HUES48 (cell line): ENCODE results near the gene PSAPL1.

Source experiments
- H3K27ac ChIP-seq: one replicate; pipeline ENCODE4 v1.7.0; 2013; ENCODE audit warnings: low read depth, low read length, inconsistent platforms
- H3K27me3 ChIP-seq: 2 replicates; pipeline ENCODE4 v1.6.1; 2013; ENCODE audit warnings: mild to moderate bottlenecking, low read length; ENCODE audit not compliant: control insufficient read depth, insufficient read depth
- H3K36me3 ChIP-seq: 2 replicates; pipeline ENCODE4 v1.6.1; 2013; ENCODE audit warnings: low read length; ENCODE audit not compliant: control insufficient read depth, insufficient read depth
- H3K4me1 ChIP-seq: 2 replicates; pipeline ENCODE4 v1.6.1; 2013; ENCODE audit warnings: mild to moderate bottlenecking, low read length; ENCODE audit not compliant: control insufficient read depth, insufficient read depth
- H3K4me3 ChIP-seq: 2 replicates; pipeline ENCODE4 v1.5.1; 2013; ENCODE audit warnings: mild to moderate bottlenecking, low read depth, low read length
- H3K9ac ChIP-seq: 2 replicates; pipeline ENCODE4 v1.6.1; 2013; ENCODE audit warnings: mild to moderate bottlenecking, low read depth, low read length, moderate library complexity
- H3K9me3 ChIP-seq: 2 replicates; pipeline ENCODE4 v1.6.1; 2013; ENCODE audit warnings: low read length; ENCODE audit not compliant: control insufficient read depth, insufficient read depth

The PSAPL1 gene

DNA sequence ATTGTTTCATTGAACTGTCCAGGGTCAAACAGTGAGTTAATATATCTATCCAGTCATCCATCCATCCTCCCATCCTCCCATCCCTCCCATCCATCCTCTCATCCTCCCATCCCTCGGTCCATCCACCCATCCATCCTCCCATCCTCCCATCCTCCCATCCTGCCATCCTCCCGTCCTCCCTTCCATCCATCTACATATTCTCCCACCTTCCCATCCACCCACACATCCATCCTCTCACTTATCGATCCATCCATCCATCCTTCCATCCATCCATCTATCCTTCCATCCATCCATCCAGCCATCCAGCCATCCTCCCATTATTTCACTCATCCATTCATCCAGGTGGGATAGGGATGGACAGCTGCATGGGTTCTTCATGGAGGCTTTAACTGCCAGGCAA lies 35.4 kb upstream of the PSAPL1 start:
- no peak overlapping the region for H3K27ac ChIP-seq
- H3K36me3 ChIP-seq, result no peaks in the 10 kb centered on the region
- H3K27me3 ChIP-seq, result no peaks in the 10 kb centered on the region
- H3K4me1 ChIP-seq, result peaks cover 8% of the 10 kb centered on the region; the same call in 1 of the 2 replicates
- H3K9ac ChIP-seq, result no peak overlapping the region
- H3K9me3 ChIP-seq, result no peaks in the 10 kb centered on the region
- H3K4me3 ChIP-seq, result no peak overlapping the region

DNA sequence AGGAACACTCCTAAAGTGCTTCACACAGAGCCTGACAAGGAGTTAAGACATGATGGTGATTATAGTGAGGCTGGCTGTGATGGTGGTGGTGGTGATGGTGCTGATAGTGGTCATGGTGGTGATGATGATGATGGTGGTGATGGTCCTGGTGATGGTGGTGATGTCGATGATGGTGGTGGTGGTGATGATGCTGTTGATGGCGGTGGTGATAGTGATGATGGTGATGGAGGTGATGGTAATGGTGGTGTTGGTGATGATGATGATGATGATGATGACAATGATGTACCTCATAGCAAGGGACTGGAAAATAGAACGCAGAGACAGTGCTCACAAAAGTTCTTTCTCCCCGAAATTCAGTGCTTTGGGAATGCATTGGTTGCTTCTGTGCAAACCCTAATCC lies 34.3 kb upstream of the PSAPL1 start:
- Histone ChIP-seq H3K9ac (no peak overlapping the region), H3K36me3 (no peaks in the 10 kb centered on the region), H3K4me1 (peaks cover 12% of the 10 kb centered on the region; the same call in 1 of the 2 replicates), H3K27me3 (no peaks in the 10 kb centered on the region), H3K27ac (no peak overlapping the region), H3K4me3 (no peak overlapping the region), H3K9me3 (no peaks in the 10 kb centered on the region)

DNA sequence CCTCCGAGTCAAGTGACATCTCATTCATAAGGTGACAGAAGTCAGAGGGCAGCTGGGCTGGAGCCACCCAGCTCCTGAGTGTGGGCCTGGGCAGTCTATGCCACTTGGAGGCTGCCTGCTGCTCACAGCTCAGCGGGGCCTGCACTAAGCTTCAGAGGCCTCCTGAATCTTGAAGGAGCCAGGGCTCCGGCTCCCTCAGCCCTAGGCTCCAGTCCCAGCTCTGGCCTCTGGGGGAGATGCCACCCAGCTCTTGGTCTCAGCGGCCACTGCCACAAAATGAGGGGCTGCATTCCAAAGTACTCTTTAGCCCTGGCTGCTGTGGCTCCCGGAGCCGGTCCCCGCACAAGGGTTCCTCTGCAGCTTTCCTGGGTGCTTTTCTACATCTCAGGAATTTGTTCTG lies 32.7 kb upstream of the PSAPL1 start:
- Histone ChIP-seq H3K4me1 (peaks cover 15% of the 10 kb centered on the region), H3K9ac (no peak overlapping the region), H3K4me3 (no peak overlapping the region), H3K27ac (no peak overlapping the region), H3K9me3 (no peaks in the 10 kb centered on the region), H3K27me3 (no peaks in the 10 kb centered on the region), H3K36me3 (no peaks in the 10 kb centered on the region)

DNA sequence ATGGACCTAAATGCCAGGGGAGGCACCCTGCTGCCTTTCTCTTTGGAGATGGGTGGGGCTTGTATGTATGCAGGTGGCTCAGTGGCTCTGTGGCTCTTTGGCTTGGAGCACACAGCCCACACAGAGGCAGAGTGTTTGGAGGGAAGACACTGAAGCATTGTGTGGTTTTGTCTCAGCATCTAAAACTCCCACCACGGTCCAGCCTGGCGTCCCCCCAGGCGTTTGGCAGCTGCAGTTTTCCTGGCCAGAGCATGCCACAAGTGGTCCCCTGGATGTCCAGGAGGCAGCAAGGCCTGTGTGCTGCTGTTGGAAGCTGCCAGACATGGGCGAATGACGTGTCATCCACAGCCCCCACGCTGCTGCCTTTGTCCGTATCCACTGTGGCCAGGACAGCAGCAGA lies 32.2 kb upstream of the PSAPL1 start:
- no peaks in the 10 kb centered on the region for H3K27me3 ChIP-seq
- H3K36me3 ChIP-seq, result no peaks in the 10 kb centered on the region
- H3K27ac ChIP-seq, result no peak overlapping the region
- H3K4me3 ChIP-seq, result no peak overlapping the region
- no peaks in the 10 kb centered on the region for H3K9me3 ChIP-seq
- H3K9ac ChIP-seq, result no peak overlapping the region
- peaks cover 16% of the 10 kb centered on the region for H3K4me1 ChIP-seq

DNA sequence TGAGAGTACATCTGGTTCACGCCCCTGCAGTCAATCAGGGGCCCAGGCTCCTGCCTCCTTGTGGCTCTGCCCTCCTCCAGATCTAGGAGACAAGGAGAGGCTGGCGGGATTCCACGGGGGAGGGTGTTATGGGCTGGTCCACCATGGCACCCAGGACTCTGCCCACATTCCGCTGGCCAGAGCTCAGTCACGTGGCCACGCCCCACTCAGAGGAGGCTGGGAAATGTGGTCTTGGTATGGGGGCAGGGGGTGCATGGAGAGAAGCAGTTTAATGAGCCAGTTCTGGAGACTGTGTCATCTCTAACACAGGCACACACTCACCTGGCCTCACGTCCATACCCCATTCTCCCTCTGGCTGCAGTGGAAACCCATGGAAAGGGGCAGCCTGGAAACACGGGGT lies 31.5 kb upstream of the PSAPL1 start:
- no peaks in the 10 kb centered on the region for H3K9me3 ChIP-seq
- no peak overlapping the region for H3K9ac ChIP-seq
- H3K36me3 ChIP-seq, result no peaks in the 10 kb centered on the region
- H3K27me3 ChIP-seq, result no peaks in the 10 kb centered on the region
- no peak overlapping the region for H3K27ac ChIP-seq
- H3K4me3 ChIP-seq, result no peak overlapping the region
- peaks cover 23% of the 10 kb centered on the region for H3K4me1 ChIP-seq

DNA sequence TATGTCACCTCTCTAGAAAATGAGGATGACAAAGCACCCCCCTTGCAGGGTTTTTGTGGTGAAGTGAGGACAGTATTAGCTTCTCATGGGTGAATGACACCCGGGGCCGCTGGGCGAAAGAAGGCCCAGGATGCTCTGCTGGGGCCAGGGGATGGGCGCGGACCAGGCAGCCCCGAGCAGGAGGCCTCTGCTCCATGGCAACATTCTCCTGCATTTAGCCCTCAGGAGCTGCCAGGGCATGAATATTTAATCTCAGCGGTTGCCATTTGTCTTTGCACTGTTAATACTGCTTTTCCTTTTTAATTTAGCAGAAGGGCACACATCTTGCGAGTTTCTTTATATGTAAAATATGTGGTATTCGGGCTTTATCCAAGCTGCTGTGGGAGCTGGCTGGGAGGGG lies 30.3 kb upstream of the PSAPL1 start:
- Histone ChIP-seq H3K4me1 (peaks cover 23% of the 10 kb centered on the region), H3K9ac (no peak overlapping the region), H3K9me3 (no peaks in the 10 kb centered on the region), H3K27me3 (no peaks in the 10 kb centered on the region), H3K36me3 (no peaks in the 10 kb centered on the region), H3K27ac (no peak overlapping the region), H3K4me3 (no peak overlapping the region)

DNA sequence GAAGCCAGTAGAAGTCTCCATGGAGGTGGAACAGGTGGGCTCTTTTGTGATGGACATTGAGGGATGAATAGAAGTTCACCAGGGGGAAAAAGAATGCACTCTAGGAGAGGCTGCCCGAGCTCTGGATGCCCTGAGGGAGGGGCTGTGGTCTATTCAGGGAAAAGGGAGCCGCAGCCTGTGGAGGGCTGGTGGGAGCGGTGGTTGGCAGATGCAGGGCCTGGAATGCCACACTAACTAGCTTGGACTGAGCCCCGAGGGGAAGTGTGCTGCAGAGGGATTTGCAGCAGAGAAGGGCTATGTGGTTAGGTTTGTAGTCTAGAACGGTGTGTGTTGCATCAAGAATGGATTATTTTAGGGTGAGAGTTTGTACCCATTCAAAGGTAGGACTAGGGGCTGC lies 29.5 kb upstream of the PSAPL1 start:
- Histone ChIP-seq H3K4me1 (peaks cover 23% of the 10 kb centered on the region), H3K36me3 (no peaks in the 10 kb centered on the region), H3K27ac (no peak overlapping the region)

DNA sequence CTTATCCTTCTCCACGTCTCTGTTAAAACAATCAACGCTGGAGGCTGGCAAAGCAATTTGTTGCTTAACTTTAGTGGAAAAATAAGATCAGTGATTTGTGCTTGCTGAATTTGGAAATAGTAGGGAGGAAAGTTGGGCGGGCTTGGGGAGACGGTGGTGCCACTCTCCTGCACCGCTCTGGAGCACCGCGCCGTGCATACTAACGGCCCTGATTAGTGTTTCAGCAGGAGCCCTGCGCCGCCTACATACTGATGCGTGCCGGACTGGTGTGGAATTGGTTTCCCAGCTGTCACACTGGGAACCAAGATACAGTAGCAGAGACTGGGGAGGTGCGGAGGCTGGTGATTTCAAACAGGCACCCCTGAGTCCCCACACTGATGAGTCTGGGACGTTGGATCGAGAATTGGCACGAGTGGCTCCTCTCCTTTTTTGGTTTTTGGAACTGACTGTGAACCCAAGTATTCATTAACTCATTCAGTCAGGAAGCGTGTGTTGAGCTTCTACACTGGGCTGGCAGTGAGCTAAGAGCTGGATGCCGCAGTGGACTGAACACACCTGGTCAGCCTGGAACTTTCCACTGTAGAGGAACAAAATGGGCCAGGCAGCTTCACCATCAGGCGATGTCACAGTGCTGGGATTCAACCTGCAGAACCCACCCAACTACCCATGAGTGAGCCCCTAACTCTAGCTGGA lies 29.0 kb upstream of the PSAPL1 start:
- no peaks in the 10 kb centered on the region for H3K36me3 ChIP-seq
- H3K9ac ChIP-seq, result no peak overlapping the region
- no peaks in the 10 kb centered on the region for H3K27me3 ChIP-seq
- no peaks in the 10 kb centered on the region for H3K9me3 ChIP-seq
- no peak overlapping the region for H3K27ac ChIP-seq
- no peak overlapping the region for H3K4me3 ChIP-seq
- peaks cover 23% of the 10 kb centered on the region for H3K4me1 ChIP-seq

More for the DNA sequence above, 29.5 kb upstream of the PSAPL1 start:
- H3K9ac ChIP-seq, result no peak overlapping the region
- H3K4me3 ChIP-seq, result no peak overlapping the region
- H3K9me3 ChIP-seq, result no peaks in the 10 kb centered on the region
- no peaks in the 10 kb centered on the region for H3K27me3 ChIP-seq

DNA sequence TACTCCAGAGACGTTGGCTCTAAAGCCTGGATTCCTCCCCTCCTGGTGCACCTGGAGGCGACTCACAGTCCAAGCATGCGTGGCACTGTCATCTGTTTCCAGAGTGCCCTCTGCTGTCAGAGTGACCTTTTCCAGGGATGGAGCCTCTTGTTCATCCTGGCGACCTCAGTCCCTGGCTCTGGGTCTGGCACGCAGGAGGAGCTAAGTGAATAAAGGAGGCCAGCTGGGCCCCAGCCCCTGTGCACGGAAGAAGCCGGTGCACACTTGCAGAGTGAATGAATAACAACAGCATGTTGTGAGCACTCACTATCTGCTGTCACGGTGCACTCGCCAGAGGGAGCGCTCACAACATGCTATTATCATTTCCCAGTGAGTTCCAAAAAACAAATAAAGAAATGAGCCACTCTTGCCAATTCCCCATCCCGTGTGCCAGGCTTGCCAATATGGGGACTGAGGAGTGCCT lies 27.8 kb upstream of the PSAPL1 start:
- H3K9ac ChIP-seq, result no peak overlapping the region

DNA sequence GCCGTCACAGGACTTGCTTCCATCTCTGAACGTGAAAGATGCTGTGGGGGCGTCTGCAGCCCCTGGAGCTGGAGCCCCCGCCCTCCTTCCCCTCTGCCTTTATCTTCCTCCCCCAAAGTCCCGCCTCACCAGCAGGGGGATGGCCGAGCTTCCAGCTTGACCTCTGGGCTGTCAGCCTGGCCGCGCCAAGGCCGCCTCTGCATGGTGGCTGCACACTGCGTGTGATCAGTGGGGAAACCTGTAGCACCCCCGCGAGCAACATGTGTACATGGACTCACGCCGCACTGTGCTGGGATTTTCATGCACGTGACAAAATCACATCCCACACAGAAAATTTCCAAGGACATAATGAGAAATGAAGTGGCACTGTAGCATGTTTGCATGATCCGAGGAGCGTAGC lies 26.5 kb upstream of the PSAPL1 start:
- H3K9me3 ChIP-seq, result no peaks in the 10 kb centered on the region
- no peak overlapping the region for H3K27ac ChIP-seq
- no peak overlapping the region for H3K4me3 ChIP-seq
- H3K36me3 ChIP-seq, result no peaks in the 10 kb centered on the region
- H3K4me1 ChIP-seq, result peaks cover 23% of the 10 kb centered on the region
- H3K27me3 ChIP-seq, result no peaks in the 10 kb centered on the region
- H3K9ac ChIP-seq, result no peak overlapping the region

More for the DNA sequence above, 27.8 kb upstream of the PSAPL1 start:
- Histone ChIP-seq H3K9me3 (no peaks in the 10 kb centered on the region), H3K4me1 (peaks cover 23% of the 10 kb centered on the region), H3K36me3 (no peaks in the 10 kb centered on the region), H3K27me3 (no peaks in the 10 kb centered on the region), H3K27ac (no peak overlapping the region), H3K4me3 (no peak overlapping the region)

DNA sequence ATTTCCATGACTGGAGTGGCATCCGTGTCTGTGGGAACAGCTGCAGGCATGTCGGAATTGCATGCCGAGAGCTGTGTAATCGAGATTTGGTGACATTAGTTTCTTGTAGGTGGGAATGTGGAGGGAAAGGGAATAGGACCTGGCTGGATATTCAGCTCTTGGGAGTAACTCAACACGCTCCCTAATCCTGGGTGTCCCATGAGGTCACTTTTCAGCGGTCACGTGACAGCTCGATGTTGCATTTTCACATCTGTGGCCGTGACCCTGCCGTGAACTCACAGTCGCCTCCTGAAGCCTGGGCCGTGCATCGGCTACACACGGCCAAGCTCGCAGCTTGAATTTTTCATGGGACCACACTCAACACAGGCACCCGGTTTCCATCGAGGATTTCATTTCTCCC lies 25.8 kb upstream of the PSAPL1 start:
- H3K4me3 ChIP-seq, result no peak overlapping the region
- H3K4me1 ChIP-seq, result peaks cover 23% of the 10 kb centered on the region

More for the DNA sequence above, 25.8 kb upstream of the PSAPL1 start:
- no peaks in the 10 kb centered on the region for H3K9me3 ChIP-seq
- H3K27ac ChIP-seq, result no peak overlapping the region
- H3K36me3 ChIP-seq, result no peaks in the 10 kb centered on the region
- no peak overlapping the region for H3K9ac ChIP-seq
- no peaks in the 10 kb centered on the region for H3K27me3 ChIP-seq
